BJ (cell line): ENCODE results near the gene SWT1. TPM values are rescaled to one million over a fixed set of nuclear protein-coding genes. Genes with fewer than 3 reads are reported as not detected.

ENCODE experiments used
- CTCF ChIA-PET: fragments of 350-600 bp; formaldehyde crosslinking; extraction: SDS; loops from one replicate; lab custom pipeline; 2021; ENCODE audit warnings: antibody characterized with exemption, inconsistent platforms; lab: Yijun Ruan, JAX
- POLR2A ChIA-PET: fragments of 300-600 bp; sonication (Branson Sonifier 250); formaldehyde crosslinking; extraction: SDS; loops from one replicate; lab custom pipeline; 2021; ENCODE audit warnings: antibody characterized with exemption; lab: Charles Lee
- DNase-seq: peaks from one replicate; pipeline ENCODE4 v3.0.0-alpha.2; 2011; ENCODE audit warnings: low read depth
- H3K27me3 ChIP-seq: 2 replicates; pipeline ENCODE4 v1.6.0; 2011; ENCODE audit warnings: low read length; ENCODE audit not compliant: control insufficient read depth, insufficient read depth
- H3K36me3 ChIP-seq: 2 replicates; pipeline ENCODE4 v1.5.1; 2011; ENCODE audit warnings: low read length; ENCODE audit not compliant: control insufficient read depth, insufficient read depth
- H3K4me3 ChIP-seq: 2 replicates; pipeline ENCODE4 v1.5.1; 2011; ENCODE audit warnings: low read depth, mild to moderate bottlenecking, control low read depth, low read length
- polyA plus RNA-seq: library from polyadenylated mRNA; depleted of rRNA; stranded (reverse); fragments of >200 nt; gene quantifications from 2 replicates; pipeline ENCODE4 v1.2.3, GENCODE V29; 2011
- TF ChIP-seq, protein P1 (sequence below): IDR thresholded peaks from 2 replicates; pipeline ENCODE4 v1.5.1; 2011; ENCODE audit warnings: low read depth, mild to moderate bottlenecking, control low read depth, inconsistent platforms, low read length, moderate library complexity; ENCODE audit not compliant: insufficient read depth

Gene SWT1
- polyA plus RNA-seq, 1 experiment, result 0.78 TPM

DNA sequence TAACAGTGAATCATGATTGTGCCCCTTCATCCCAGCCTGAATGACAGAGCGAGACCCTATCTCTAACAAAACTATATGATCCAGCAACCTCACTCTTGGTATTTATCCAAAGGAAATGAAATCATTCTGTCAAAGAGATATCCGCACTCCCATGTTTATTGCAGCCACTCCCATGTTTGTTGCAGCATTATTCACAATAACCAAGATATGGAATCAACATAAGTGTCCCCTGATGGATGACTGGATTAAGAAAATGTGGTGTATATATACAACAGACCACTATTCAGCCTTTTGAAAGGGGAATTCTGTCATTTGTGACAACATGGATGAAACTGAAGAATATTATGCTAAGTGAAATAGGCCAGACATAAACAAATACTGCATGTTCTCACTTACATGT is 44.6 kb upstream of the SWT1 start:
- ChIA-PET CTCF (no interaction called here), POLR2A (no interaction called here)
- TF ChIP-seq, protein P1, sequence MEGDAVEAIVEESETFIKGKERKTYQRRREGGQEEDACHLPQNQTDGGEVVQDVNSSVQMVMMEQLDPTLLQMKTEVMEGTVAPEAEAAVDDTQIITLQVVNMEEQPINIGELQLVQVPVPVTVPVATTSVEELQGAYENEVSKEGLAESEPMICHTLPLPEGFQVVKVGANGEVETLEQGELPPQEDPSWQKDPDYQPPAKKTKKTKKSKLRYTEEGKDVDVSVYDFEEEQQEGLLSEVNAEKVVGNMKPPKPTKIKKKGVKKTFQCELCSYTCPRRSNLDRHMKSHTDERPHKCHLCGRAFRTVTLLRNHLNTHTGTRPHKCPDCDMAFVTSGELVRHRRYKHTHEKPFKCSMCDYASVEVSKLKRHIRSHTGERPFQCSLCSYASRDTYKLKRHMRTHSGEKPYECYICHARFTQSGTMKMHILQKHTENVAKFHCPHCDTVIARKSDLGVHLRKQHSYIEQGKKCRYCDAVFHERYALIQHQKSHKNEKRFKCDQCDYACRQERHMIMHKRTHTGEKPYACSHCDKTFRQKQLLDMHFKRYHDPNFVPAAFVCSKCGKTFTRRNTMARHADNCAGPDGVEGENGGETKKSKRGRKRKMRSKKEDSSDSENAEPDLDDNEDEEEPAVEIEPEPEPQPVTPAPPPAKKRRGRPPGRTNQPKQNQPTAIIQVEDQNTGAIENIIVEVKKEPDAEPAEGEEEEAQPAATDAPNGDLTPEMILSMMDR, result no peak
- no peak for DNase-seq
- Histone ChIP-seq H3K4me3 (no peak overlapping the region), H3K36me3 (no peaks in the 10 kb centered on the region), H3K27me3 (no peaks in the 10 kb centered on the region)

DNA sequence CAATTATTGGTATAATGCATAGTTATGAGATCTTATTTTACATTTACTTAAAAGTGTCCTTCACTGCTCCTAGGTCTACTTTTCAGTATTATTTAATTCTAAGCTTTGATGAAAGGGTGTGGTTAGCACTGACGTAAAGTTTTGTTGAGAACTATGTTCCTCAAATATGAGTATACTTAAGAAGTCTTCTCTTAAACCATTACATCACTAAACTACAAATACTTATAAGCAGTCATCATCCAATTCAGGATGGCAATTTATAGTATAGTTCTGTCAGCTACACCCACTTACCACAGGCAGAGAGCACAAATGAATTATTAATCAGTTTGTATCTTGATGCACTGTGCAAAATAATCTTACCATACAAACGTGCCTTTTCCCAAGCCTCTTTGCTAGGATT is 27.3 kb upstream of the SWT1 start:
- DNase-seq, result no peak
- ChIA-PET CTCF (no interaction called here), POLR2A (no interaction called here)
- Histone ChIP-seq H3K27me3 (no peaks in the 10 kb centered on the region), H3K4me3 (no peak overlapping the region), H3K36me3 (no peaks in the 10 kb centered on the region; the same call in none of the 2 replicates)
- TF ChIP-seq, protein P1, result no peak

DNA sequence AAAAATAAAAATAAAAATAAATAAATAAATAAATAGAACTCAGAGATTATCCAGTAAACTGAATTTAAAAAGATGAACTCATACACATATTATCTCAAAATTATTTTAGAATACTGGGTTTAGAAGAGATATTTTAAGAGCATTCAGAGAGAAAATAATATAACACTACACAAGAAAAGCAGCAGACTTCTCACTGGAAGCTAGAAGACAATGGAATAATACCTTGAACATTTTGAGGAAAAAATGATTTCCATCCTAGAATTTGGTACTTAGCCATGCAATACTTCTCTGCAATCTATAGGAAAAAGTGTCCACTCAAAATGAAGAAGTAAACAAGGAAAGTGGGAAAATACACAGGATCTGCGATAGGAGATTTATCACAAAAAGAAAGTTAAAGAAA is 24.4 kb upstream of the SWT1 start:
- no peak for DNase-seq
- Histone ChIP-seq H3K27me3 (no peaks in the 10 kb centered on the region), H3K36me3 (no peaks in the 10 kb centered on the region; the same call in 1 of the 2 replicates), H3K4me3 (no peak overlapping the region)
- ChIA-PET CTCF (interaction anchor here (1.2 kb wide), 1 partner anchor 10 kb away, joined by 3 read pairs; no protein-coding TSS in a partner anchor), POLR2A (no interaction called here)
- TF ChIP-seq, protein P1, result no peak

DNA sequence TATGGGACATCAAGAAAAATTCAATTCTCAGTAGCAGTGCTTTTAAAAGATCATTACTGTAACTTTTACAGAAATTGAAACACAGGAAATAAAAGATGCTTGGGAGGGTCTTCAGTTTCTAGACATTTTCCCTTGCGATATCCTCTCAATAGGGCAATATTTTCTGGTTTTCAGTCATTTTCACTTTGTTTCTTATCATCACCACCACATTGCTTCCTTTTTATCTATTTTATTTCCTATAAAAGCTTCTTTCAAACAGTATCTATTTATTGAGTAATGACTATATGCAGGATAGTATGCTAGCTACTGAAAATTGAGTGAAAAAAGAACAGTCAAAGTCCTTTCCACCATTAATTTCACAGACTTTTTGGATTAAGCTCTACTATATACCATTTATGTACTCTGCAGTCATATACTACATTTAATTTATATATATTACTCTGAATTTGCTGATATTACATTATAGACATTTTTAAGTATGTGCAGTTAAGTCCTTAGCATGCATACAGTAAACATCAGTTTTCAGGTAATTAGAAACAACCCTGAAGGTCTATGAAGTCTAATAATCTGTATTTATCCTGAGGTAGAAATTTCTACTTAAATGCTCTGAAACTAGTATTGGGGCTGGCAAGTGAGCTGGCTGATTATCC is 18.9 kb upstream of the SWT1 start:
- Histone ChIP-seq H3K4me3 (no peak overlapping the region), H3K27me3 (no peaks in the 10 kb centered on the region), H3K36me3 (no peaks in the 10 kb centered on the region)
- TF ChIP-seq, protein P1, result no peak
- DNase-seq, result no peak
- POLR2A ChIA-PET, result no interaction called here
- CTCF ChIA-PET, result interaction anchor here (0.7 kb wide), 1 partner anchor 60 kb away, joined by 3 read pairs; no protein-coding TSS in a partner anchor

DNA sequence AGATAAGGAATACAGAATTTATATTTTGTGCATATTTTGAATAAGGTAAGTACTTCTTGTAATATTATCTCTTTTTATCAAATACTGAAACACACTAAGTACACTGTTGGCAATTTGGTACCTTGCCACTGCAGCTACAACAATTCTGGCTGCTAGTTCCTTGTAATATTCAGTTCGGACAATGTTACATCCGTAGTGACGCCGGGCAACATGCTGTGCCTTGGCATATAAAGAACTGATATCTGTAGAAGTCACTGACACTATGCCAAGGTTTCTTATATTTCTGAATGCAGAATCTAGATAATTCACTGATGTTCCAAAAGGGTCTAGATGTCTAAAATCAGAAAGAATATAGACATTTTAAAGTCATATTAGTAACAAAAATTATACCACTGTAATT is 17.7 kb upstream of the SWT1 start:
- CTCF ChIA-PET, result no interaction called here
- no peaks in the 10 kb centered on the region for H3K36me3 ChIP-seq
- POLR2A ChIA-PET, result no interaction called here
- H3K27me3 ChIP-seq, result no peaks in the 10 kb centered on the region
- no peak overlapping the region for H3K4me3 ChIP-seq
- TF ChIP-seq, protein P1, result no peak
- no peak for DNase-seq
